ENCODE measurements around the gene CCDC57. TPM values are rescaled to one million over a fixed set of nuclear protein-coding genes. Genes with fewer than 3 reads are reported as not detected.

Gene CCDC57
- total RNA-seq, 4 donors from 2014 or later, result 23.5 to 87.5 (median 48.3) TPM

DNA sequence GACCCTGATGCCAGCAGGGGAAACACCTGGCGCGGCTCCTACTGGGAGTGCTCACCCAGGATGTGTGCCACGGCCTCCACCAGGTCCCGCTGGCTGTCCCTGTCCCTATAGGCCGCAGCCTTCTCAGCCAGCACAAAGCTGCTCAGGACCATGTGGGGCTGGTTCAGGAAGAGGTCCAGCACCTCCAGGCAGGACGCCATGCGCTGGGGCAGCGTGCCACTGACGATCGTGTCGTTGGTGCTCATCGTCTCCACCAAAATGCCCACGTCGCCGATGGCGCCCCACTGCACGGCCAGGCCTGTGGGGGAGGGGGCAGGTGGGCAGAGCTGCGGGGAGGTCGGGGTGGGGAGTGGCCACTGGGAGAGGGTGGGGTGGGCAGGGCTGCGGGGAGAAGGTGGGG, 131.1 kb downstream of the CCDC57 start:
- peaks cover 0 to 54% (median 18%) of the 10 kb centered on the region in 4 donors for H3K36me3 ChIP-seq
- no peaks in the 10 kb centered on the region for H3K9me3 ChIP-seq
- H3K27ac ChIP-seq, result no peak overlapping the region
- intact Hi-C loops (cut with DNase I; ENCODE audit: low total_unique reads) (no loop called here), in situ Hi-C loops (cut with MboI; ENCODE audit: low pct_ligation_motif_present in 1 of 4, low pct_unique_long_range_greater_than_20kb in 1 of 4, low sequenced_read_pairs in 3 of 4) (no loop called here)
- no peaks in the 10 kb centered on the region for H3K27me3 ChIP-seq
- no peaks in the 10 kb centered on the region for H3K4me1 ChIP-seq
- no peak for DNase-seq
- no peak for TF ChIP-seq POLR2A (IDR thresholded peaks at IDR 0.05)
- TF ChIP-seq, protein P1, sequence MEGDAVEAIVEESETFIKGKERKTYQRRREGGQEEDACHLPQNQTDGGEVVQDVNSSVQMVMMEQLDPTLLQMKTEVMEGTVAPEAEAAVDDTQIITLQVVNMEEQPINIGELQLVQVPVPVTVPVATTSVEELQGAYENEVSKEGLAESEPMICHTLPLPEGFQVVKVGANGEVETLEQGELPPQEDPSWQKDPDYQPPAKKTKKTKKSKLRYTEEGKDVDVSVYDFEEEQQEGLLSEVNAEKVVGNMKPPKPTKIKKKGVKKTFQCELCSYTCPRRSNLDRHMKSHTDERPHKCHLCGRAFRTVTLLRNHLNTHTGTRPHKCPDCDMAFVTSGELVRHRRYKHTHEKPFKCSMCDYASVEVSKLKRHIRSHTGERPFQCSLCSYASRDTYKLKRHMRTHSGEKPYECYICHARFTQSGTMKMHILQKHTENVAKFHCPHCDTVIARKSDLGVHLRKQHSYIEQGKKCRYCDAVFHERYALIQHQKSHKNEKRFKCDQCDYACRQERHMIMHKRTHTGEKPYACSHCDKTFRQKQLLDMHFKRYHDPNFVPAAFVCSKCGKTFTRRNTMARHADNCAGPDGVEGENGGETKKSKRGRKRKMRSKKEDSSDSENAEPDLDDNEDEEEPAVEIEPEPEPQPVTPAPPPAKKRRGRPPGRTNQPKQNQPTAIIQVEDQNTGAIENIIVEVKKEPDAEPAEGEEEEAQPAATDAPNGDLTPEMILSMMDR (IDR thresholded peaks at IDR 0.05), result no peak
- no peak overlapping the region for H3K4me3 ChIP-seq
- WGBS, 2 donors (ENCODE audit: low coverage in 1 of 2), result 91% methylated on average over 4 of the region's 20 CpGs; no CpG with 5 or more reads in 1 of the 2 donors

DNA sequence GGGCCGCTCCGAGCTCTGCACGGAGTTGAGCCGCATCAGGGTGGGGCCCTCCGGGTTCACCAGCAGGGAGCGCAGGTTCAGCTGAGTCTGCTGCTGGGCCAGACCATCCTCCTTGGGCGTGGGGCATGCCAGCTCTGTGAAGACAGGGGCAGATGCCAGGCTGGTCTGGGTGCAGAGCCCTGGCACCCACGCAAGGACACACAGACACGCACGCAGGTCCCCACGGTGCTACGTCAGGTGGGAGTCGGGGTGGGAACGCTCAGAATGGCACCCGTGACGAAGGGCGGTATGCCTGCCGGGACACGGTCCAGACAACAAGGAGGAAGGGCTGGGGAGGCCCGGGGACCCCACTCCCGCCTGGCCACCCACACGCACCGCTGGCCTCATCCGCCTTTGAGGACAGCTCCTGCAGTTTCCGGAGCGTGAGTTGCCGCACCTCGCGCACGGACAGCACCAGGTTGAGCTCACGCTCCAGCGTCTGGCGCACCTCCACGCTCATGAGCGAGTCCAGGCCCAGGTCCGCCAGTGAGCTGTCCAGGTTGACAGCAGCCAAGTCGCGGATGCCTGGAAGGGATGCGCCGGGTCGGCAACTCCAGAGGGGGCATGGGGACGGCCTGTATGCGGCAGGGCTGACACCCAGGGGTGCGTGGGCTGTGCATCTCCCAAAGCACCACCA, 131.7 kb downstream of the CCDC57 start:
- H3K27me3 ChIP-seq, result no peaks in the 10 kb centered on the region
- no peaks in the 10 kb centered on the region for H3K9me3 ChIP-seq
- H3K27ac ChIP-seq, result no peak overlapping the region
- 94% methylated on average over 29 of the region's 44 CpGs; no CpG with 5 or more reads in 1 of the 2 donors for WGBS, 2 donors (ENCODE audit: low coverage in 1 of 2)
- TF ChIP-seq POLR2A (IDR thresholded peaks at IDR 0.05) (no peak), POLR2AphosphoS5 (IDR thresholded peaks at IDR 0.05) (no peak), EP300 (IDR thresholded peaks at IDR 0.05; ENCODE audit: low read depth) (no peak)
- TF ChIP-seq, protein P1 (IDR thresholded peaks at IDR 0.05), result no peak
- in situ Hi-C loops (cut with MboI; ENCODE audit: low pct_ligation_motif_present in 1 of 4, low pct_unique_long_range_greater_than_20kb in 1 of 4, low sequenced_read_pairs in 3 of 4), result no loop called here
- H3K36me3 ChIP-seq, result peaks cover 0 to 48% (median 18%) of the 10 kb centered on the region in 4 donors
- intact Hi-C loops (cut with DNase I; ENCODE audit: low total_unique reads), result no loop called here
- DNase-seq, result no peak
- no peak overlapping the region for H3K4me3 ChIP-seq
- no peaks in the 10 kb centered on the region for H3K4me1 ChIP-seq

DNA sequence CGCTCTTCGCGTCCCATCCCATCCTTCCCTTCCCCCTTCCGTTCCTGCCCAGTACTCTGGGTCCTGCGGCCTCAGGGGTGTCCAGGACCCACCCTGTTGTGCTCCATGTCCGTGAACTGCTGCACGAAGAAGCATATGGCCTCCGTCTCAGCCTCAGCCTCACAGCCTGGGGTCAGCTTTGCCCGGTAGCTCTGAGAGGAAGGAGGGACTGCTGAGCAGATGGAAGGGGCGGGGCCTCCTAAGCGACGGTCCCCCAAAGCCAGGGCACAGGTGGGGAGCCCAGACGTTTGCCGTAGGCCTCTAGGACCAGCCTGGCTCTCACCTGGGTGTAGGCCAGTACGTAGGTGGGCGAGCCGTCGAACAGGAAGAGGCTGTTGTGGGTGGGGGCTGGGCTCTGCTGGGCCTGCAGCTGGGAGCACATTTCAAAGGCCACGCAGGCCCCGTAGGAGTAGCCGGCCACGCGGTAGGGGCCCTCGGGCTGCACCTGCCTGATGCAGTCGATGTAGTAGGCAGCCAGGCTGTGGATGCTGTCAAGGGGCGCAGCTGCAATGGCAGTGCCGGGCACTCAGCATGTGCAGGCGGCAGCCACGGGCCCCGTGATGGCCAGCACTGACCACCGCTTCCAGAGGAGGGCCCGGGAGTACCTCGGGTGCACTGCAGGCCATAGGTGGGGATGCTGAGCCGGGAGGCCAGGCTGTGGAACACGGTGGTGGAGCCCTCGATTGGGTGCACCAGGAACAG, 132.4 kb downstream of the CCDC57 start:
- Histone ChIP-seq H3K9me3 (no peaks in the 10 kb centered on the region), H3K27ac (no peak overlapping the region), H3K4me1 (no peaks in the 10 kb centered on the region), H3K4me3 (no peak overlapping the region), H3K27me3 (no peaks in the 10 kb centered on the region), H3K36me3 (peaks cover 0 to 41% (median 18%) of the 10 kb centered on the region in 4 donors)
- 90% methylated on average over 2 to 36 of the region's 36 CpGs for whole genome bisulfite sequencing, 2 donors (ENCODE audit: low coverage in 1 of 2)
- no peak for DNase-seq
- no peak for TF ChIP-seq POLR2A (IDR thresholded peaks at IDR 0.05)
- TF ChIP-seq, protein P1 (IDR thresholded peaks at IDR 0.05), result no peak
- TF ChIP-seq POLR2AphosphoS5 (IDR thresholded peaks at IDR 0.05), result no peak
- no peak for TF ChIP-seq EP300 (IDR thresholded peaks at IDR 0.05; ENCODE audit: low read depth)
- intact Hi-C loops (cut with DNase I; ENCODE audit: low total_unique reads) (no loop called here), in situ Hi-C loops (cut with MboI; ENCODE audit: low pct_ligation_motif_present in 1 of 4, low pct_unique_long_range_greater_than_20kb in 1 of 4, low sequenced_read_pairs in 3 of 4) (no loop called here)

DNA sequence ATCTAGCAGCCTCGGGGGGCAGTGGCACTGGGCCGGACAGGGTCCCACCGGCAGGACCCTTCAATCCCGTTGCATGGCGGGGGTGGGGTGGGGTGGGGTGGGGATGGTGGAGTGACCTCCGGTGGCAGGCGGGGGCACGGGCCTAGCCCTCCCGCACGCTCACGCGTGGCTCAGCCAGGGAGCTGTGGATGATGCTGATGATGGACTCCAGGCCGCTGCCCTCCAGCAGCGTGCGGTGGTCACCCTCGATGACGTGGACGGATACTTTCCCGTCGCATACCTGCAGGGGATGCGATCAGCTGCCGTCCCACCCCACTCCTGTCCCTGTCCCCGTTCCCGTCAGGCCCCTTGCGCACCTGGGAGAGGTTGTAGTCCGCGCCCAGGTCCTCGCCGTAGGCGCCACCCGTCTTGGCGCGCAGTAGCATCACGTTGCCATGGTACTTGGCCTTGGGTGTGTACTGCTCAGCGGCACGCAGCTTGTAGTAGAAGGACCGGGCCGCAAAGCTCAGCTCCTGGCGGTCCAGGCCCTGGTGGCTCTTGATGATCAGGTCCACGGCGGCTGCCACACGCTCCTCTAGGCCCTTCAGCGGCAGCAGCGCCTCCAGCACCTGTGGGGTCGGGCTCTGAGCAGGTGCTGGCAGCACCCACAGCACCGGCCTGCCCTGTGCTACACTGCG, 133.5 kb downstream of the CCDC57 start:
- in situ Hi-C loops (cut with MboI; ENCODE audit: low pct_ligation_motif_present in 1 of 4, low pct_unique_long_range_greater_than_20kb in 1 of 4, low sequenced_read_pairs in 3 of 4), result no loop called here
- 94% methylated on average over 38 of the region's 47 CpGs; no CpG with 5 or more reads in 1 of the 2 donors for WGBS, 2 donors (ENCODE audit: low coverage in 1 of 2)
- Histone ChIP-seq H3K4me3 (no peak overlapping the region), H3K9me3 (no peaks in the 10 kb centered on the region), H3K27me3 (no peaks in the 10 kb centered on the region), H3K4me1 (no peaks in the 10 kb centered on the region), H3K27ac (no peak overlapping the region), H3K36me3 (peaks cover 0 to 35% (median 16%) of the 10 kb centered on the region in 4 donors)
- no peak for DNase-seq
- intact Hi-C loops (cut with DNase I; ENCODE audit: low total_unique reads), result no loop called here
- no peak for TF ChIP-seq POLR2A (IDR thresholded peaks at IDR 0.05)
- no peak for TF ChIP-seq EP300 (IDR thresholded peaks at IDR 0.05; ENCODE audit: low read depth)
- TF ChIP-seq POLR2AphosphoS5 (IDR thresholded peaks at IDR 0.05), result no peak
- TF ChIP-seq, protein P1 (IDR thresholded peaks at IDR 0.05), result no peak

Data from transverse colon (tissue), 4 donors.